HEK293T (cell line): ENCODE results near the gene TUT1.

ENCODE experiments used
- CTCF ChIA-PET: fragments of 350-600 bp; formaldehyde crosslinking; extraction: SDS; loops from one replicate; lab custom pipeline; 2021; ENCODE audit warnings: antibody characterized with exemption, inconsistent platforms; lab: Yijun Ruan, JAX
- POLR2A ChIA-PET: fragments of 350-600 bp; formaldehyde crosslinking; extraction: SDS; loops from one replicate; lab custom pipeline; 2020; ENCODE audit warnings: antibody characterized with exemption, inconsistent platforms; lab: Yijun Ruan, JAX
- DNase-seq: peaks from one replicate; pipeline ENCODE4 v3.0.0; 2012; ENCODE audit warnings: mixed read lengths; ENCODE audit errors: extremely low spot score
- ARNT ChIP-seq: fragments of 450-650 bp; IDR thresholded peaks from 2 replicates; pipeline ENCODE4 v1.6.1; 2017; ENCODE audit warnings: mild to moderate bottlenecking
- BHLHE40 ChIP-seq: fragments of 450-650 bp; IDR thresholded peaks from 2 replicates; pipeline ENCODE4 v1.6.1; 2016; ENCODE audit warnings: mild to moderate bottlenecking, moderate library complexity, borderline replicate concordance
- CTBP1 ChIP-seq: fragments of 450-650 bp; IDR thresholded peaks from 2 replicates; pipeline ENCODE4 v1.6.1; 2016; ENCODE audit warnings: borderline replicate concordance
- ELF4 ChIP-seq: fragments of 450-650 bp; IDR thresholded peaks from 2 replicates; pipeline ENCODE4 v1.6.1; 2017; ENCODE audit warnings: antibody characterized with exemption
- FOXA1 ChIP-seq: fragments of 450-650 bp; IDR thresholded peaks from 2 replicates; pipeline ENCODE4 v1.6.1; 2016; ENCODE audit warnings: mild to moderate bottlenecking
- FOXK2 ChIP-seq: fragments of 450-650 bp; IDR thresholded peaks from 2 replicates; pipeline ENCODE4 v1.6.1; 2016; ENCODE audit warnings: mild to moderate bottlenecking
- FOXM1 ChIP-seq: fragments of 450-650 bp; IDR thresholded peaks from 2 replicates; pipeline ENCODE4 v1.6.1; 2017; ENCODE audit warnings: mild to moderate bottlenecking, borderline replicate concordance
- HDGF ChIP-seq: fragments of 450-650 bp; IDR thresholded peaks from 2 replicates; pipeline ENCODE4 v1.6.1; 2017; ENCODE audit warnings: antibody characterized with exemption, borderline replicate concordance
- L3MBTL2 ChIP-seq: fragments of 450-650 bp; conservative IDR thresholded peaks from 2 replicates; pipeline ENCODE4 v1.6.1; 2016; ENCODE audit warnings: mild to moderate bottlenecking
- LEF1 ChIP-seq: fragments of 450-650 bp; IDR thresholded peaks from 2 replicates; pipeline ENCODE4 v1.6.1; 2017; ENCODE audit warnings: mild to moderate bottlenecking, borderline replicate concordance
- NFRKB ChIP-seq: fragments of 450-650 bp; IDR thresholded peaks from 2 replicates; pipeline ENCODE4 v1.6.1; 2016; ENCODE audit warnings: mild to moderate bottlenecking, moderate library complexity
- PKNOX1 ChIP-seq: fragments of 450-650 bp; IDR thresholded peaks from 2 replicates; pipeline ENCODE4 v1.6.1; 2016
- SP1 ChIP-seq: fragments of 450-650 bp; IDR thresholded peaks from 2 replicates; pipeline ENCODE4 v1.6.1; 2017
- SUZ12 ChIP-seq: fragments of 450-650 bp; IDR thresholded peaks from 2 replicates; pipeline ENCODE4 v1.6.1; 2016; ENCODE audit warnings: mild to moderate bottlenecking
- TARDBP ChIP-seq: fragments of 450-650 bp; IDR thresholded peaks from 2 replicates; pipeline ENCODE4 v1.6.1; 2016
- ZNF384 ChIP-seq: fragments of 450-650 bp; IDR thresholded peaks from 2 replicates; pipeline ENCODE4 v1.6.1; 2016

TUT1 gene

DNA sequence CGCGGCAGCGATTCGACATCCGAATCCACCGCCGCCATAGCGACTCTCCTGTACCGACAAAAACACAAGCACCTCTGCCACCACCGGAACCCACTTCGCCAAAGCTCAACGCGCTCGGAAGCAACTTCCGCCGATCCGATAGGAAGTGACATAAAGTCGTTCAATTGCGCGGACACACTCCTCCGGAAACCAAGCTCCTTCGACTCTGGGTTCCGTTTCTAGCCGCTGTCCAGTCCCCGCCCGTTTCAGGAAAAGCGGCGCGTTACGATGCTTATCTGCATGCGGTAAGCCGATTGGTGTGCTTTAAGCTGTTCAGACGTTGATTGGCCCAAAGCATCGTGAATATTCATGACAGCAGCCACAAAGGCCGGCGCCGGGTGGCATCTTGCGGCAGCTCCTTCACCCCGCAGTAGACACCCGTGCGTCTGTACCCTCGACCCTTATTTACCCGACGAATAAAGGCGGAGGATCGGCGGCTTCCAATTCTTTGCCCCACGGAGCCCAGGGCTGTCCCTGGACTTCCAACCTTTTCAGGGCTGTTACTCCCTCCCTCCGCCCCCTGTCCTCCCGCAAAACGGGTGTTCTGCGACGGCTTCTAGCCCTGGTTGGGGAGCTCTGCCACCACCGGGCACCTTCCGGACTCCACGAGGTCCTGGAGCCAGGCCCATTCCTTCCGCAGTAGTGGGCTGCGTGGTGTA is at the start of gene TUT1:
Gene TUT1 (minus strand): TSS at position 76 of the 698 bp plus-strand sequence. CDS start 38 bp downstream, at position 38.
- CTCF ChIA-PET = interaction anchor here (0.7 to 2.2 kb wide), 14 partner anchors 9 to 195 kb away, joined by 3 to 16 read pairs (median 3); partner anchors contain the start of gene MTA2
- peak; percentile 45; the same call in 1 of the 2 replicates for TF ChIP-seq L3MBTL2
- peak; percentile 56; the same call in 1 of the 2 replicates for TF ChIP-seq NFRKB
- TF ChIP-seq BHLHE40 = no peak
- no peak for TF ChIP-seq SUZ12
- peak; percentile 96 for TF ChIP-seq CTBP1
- TF ChIP-seq ELF4 = peak; percentile 77
- no peak for TF ChIP-seq SP1
- TF ChIP-seq TARDBP = no peak
- peak; percentile 90 for TF ChIP-seq PKNOX1
- POLR2A ChIA-PET = interaction anchor here (0.7 to 5.8 kb wide), 50 partner anchors 9 to 266 kb away, joined by 3 to 168 read pairs (median 6); partner anchors contain the start of genes AHNAK, B3GAT3, BSCL2 and C11orf98
- peak; percentile 87 for DNase-seq

GRCh38 chr11:62632492-62632891 is 41.2 kb upstream of the TUT1 start:
- POLR2A ChIA-PET = no interaction called here
- CTCF ChIA-PET = interaction anchor here (1.6 kb wide), 1 partner anchor 41 kb away, joined by 4 read pairs; the partner anchor contains the start of gene TUT1
- DNase-seq = no peak
- TF ChIP-seq ARNT (no peak), ZNF384 (no peak), FOXA1 (no peak)

DNA sequence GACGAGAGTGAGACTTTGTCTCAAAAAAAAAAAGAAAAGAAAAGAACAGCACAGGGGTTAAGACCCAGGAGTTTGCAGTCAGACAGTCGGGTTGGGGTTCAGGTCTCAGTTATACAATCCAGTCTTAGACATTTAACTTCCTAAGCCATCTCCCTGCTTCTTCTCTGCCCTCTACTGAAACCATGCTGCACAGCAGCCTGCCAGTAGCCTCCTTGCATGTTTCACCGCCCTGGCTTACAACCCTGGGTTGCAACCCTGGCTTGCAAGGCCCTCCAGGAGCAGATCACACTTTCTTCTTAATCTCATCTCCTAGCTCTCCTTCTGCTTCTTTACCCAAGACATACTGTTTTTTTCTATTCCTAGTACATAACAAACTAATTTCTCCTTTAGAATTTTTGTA is 36.4 kb upstream of the TUT1 start:
- DNase-seq = no peak
- CTCF ChIA-PET = no interaction called here
- POLR2A ChIA-PET = interaction anchor here (1.5 kb wide), 1 partner anchor 36 kb away, joined by 4 read pairs; the partner anchor contains the start of gene TUT1
- TF ChIP-seq PKNOX1 (no peak), TARDBP (no peak), LEF1 (no peak), SP1 (no peak), HDGF (no peak)

DNA sequence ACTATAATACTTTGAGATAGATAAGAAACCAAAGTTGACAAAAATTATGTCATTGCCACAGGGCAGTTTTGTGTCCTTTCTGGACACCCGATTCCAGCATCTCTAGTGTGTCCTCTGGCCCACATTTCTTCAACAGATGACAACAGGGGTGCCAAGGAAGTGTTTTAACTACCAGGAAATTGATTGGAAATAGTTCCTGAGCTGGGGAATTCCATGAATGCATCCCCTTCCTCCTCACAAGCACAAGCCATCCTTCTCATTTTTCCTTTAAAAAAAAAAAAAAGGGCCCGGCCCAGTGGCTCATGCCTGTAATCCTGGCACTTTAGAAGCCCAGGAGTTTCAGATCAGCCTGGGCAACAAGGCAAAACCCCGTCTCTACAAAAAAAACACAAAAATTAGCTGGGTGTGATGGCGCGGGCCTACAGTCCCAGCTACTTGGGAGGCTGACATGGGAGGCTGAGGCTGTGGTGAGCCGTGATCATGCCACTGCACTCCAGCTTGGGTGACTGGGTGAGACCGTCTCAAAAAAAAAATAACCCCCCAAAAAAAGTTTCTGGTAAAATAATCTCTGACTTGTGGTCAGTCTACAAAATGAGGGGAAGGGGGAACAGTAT is 31.3 kb upstream of the TUT1 start:
- TF ChIP-seq CTBP1 (no peak), FOXK2 (no peak), HDGF (no peak), LEF1 (no peak), FOXA1 (no peak), BHLHE40 (no peak), PKNOX1 (no peak), SP1 (no peak), ZNF384 (no peak), FOXM1 (no peak), NFRKB (no peak), ARNT (no peak), SUZ12 (no peak), ELF4 (no peak), TARDBP (no peak), L3MBTL2 (no peak)
- no peak for DNase-seq
- CTCF ChIA-PET = interaction anchor here (0.7 to 1.4 kb wide), 2 partner anchors 11 to 31 kb away, joined by 3 to 5 read pairs; partner anchors contain the start of gene TUT1

DNA sequence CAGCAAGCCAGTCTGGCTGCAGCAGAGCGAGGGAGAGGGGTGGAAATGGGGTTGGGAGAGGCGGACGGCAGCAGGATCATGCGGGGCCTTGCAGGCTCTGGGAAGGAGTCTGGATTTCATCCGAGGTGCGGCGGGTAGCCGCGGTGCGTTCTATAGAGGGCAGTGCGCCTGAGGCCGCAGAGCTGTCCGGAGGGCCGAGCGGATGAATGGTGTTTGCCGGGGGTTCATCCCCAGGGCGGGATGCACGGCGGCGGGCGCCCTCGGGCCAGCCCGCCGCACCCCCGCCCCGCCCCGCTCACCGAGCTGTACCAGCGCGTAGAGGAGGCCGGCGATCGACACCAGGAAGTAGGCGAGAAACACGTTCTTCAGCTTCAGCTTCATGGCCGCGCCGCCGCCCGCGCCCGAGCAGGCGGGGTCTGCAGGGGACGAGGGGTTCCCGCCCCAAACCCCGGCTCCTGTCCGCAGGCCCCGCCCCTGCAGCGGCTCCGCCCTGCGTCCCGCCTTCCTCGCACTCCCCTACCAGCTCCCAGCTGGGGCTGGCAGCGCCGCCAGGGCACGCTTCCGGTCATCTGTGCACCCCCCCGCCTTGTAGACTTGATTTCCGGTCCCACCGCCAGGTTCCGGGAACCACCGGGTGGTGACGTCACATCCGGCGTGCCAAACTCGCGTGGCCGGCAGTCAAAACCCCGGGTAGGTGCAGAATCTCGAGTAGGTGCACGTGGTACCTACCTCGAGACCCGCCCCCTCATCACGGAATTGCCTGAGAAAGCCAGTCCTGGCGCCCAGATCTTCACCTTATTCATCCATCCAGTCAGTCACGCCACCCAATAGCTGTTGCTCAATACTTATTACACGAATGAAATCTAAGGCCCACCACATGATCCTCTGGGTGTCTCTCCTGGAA is 30.5 kb upstream of the TUT1 start, which contains the start of gene B3GAT3:
Gene B3GAT3 (minus strand): TSS at position 420 of the 904 bp plus-strand sequence. CDS start 39 bp downstream, at position 381.
- ChIA-PET CTCF (interaction anchor here (0.7 to 1.2 kb wide), 2 partner anchors 10 to 30 kb away, joined by 3 to 7 read pairs; partner anchors contain the start of gene TUT1), POLR2A (interaction anchor here (0.8 to 4.6 kb wide), 25 partner anchors 9 to 220 kb away, joined by 3 to 61 read pairs (median 4); partner anchors contain the start of genes C11orf98, CSKMT, EEF1G and EML3)
- peak; percentile 98 for DNase-seq
- no peak for TF ChIP-seq FOXK2
- TF ChIP-seq ARNT = no peak
- TF ChIP-seq CTBP1 = no peak
- no peak for TF ChIP-seq FOXM1
- TF ChIP-seq BHLHE40 = no peak
- no peak for TF ChIP-seq SUZ12
- no peak for TF ChIP-seq LEF1
- no peak for TF ChIP-seq NFRKB
- TF ChIP-seq L3MBTL2 = peak; percentile 87
- peak; percentile 74 for TF ChIP-seq ELF4
- no peak for TF ChIP-seq ZNF384
- TF ChIP-seq FOXA1 = no peak
- no peak for TF ChIP-seq SP1
- 0 out of 2 replicates have a peak, but pooled peaks have one; percentile 69 for TF ChIP-seq HDGF
- no peak; the same call in 1 of the 2 replicates for TF ChIP-seq PKNOX1
- peak; percentile 49; the same call in 1 of the 2 replicates for TF ChIP-seq TARDBP

More for the DNA sequence above, 31.3 kb upstream of the TUT1 start:
- POLR2A ChIA-PET = interaction anchor here (0.8 to 4.6 kb wide), 19 partner anchors 9 to 219 kb away, joined by 3 to 61 read pairs (median 5); partner anchors contain the start of genes C11orf98, CSKMT, EEF1G and EML3
